Thymus (tissue), 11 donors: ENCODE results near the gene FRMPD2. TPM values are rescaled to one million over a fixed set of nuclear protein-coding genes. Genes with fewer than 3 reads are reported as not detected.
"Not testable (repeated sequence)": the region's sequence is repeated elsewhere in the genome, so short reads cannot be mapped to it uniquely, and the experiment has no call there.

Experiments
- DNase-seq, 9 donors: peaks; one replicate each; pipeline ENCODE4 v3.0.0-alpha.2; 2013; ENCODE audit warnings: low spot score in 9 of 9, low read depth in 6 of 9, missing footprints in 1 of 9
- H3K27ac ChIP-seq, 2 donors: one replicate each; pipeline ENCODE4 v1.5.1; 2013; ENCODE audit warnings: control low read depth in 1 of 2, low read depth in 1 of 2, low read length in 1 of 2, mild to moderate bottlenecking in 1 of 2, moderate library complexity in 1 of 2
- H3K27me3 ChIP-seq, 2 donors: one replicate each; pipeline ENCODE4 v1.5.1; 2013; ENCODE audit warnings: low read length in 1 of 2; ENCODE audit not compliant: control insufficient read depth in 2 of 2, insufficient read depth in 1 of 2
- H3K36me3 ChIP-seq, 2 donors: one replicate each; pipeline ENCODE4 v1.5.1; 2013; ENCODE audit warnings: low read length in 1 of 2, mild to moderate bottlenecking in 1 of 2, moderate library complexity in 1 of 2; ENCODE audit not compliant: control insufficient read depth in 2 of 2, insufficient read depth in 2 of 2
- H3K4me1 ChIP-seq, 2 donors: one replicate each; pipeline ENCODE4 v1.5.1; 2013; ENCODE audit warnings: low read length in 2 of 2; ENCODE audit not compliant: control insufficient read depth in 2 of 2, insufficient read depth in 2 of 2
- H3K4me3 ChIP-seq, 2 donors: one replicate each; pipeline ENCODE4 v1.5.1; 2013; ENCODE audit warnings: low read length in 2 of 2, control low read depth in 1 of 2, mild to moderate bottlenecking in 1 of 2
- H3K9me3 ChIP-seq, 2 donors: one replicate each; pipeline ENCODE4 v1.5.1; 2013; ENCODE audit warnings: low read length in 1 of 2, mild to moderate bottlenecking in 1 of 2; ENCODE audit not compliant: control insufficient read depth in 2 of 2, insufficient read depth in 1 of 2
- WGBS: extraction: QIAGEN DNeasy Blood & Tissue Kit; methylation state at CpG from one replicate; pipeline ENCODE4 v1.1.7; 2013; 5-methylcytosine and 5-hydroxymethylcytosine counted together
- polyA plus RNA-seq: library from polyadenylated mRNA; stranded (reverse); fragments of 200-250 nt; gene quantifications from one replicate; pipeline ENCODE4 v1.2.3, GENCODE V29; 2013
- total RNA-seq: library from RNA; stranded (reverse); fragments of 120-200 nt; gene quantifications from one replicate; pipeline ENCODE4 v1.2.4, GENCODE V29; 2013
- donor health status: healthy.

FRMPD2 gene
- total and polyA plus RNA-seq, 2 donors = 0.27 to 0.38 TPM

DNA sequence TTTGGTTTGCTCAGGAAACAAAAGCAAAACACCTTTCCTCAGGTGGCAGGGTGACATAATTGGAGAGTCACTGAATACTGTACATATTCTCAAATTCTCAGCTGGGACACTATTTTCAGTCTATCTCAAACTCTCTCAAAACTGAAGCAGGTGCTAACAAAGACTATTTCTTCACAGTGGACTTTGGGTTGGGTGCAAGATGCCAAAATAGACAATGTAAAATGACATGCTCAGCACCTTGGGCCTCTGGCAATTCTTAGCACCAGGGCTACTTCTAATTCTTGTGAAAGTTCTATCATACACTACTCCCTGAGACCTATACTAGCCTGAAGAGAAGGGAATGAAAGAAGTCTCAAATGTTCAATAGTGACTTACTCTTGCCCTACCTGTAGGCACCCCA lies 151.9 kb downstream of the FRMPD2 start:
- H3K4me3 ChIP-seq, H3K4me1 ChIP-seq, H3K36me3 ChIP-seq, H3K9me3 ChIP-seq, H3K27ac ChIP-seq, H3K27me3 ChIP-seq, DNase-seq: not testable (repeated sequence)

DNA sequence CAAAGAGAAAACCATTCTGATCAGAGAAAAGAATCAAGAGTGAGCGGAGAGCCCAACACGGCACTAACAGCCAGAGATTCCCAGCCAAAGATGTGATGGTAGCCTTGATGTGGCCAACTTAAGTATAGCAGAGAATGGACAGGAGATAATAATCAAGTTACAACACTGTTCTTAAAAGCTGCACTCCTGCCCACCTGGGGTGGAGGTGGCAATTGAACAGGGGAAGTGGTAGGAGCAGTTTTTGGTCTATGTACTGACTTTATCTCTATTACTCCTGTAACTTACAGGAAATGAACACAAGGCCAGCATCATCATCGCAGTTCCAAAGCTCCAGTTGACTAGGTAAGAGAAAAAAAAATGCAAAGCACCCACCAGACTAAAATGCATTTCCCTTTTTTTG lies 164.2 kb downstream of the FRMPD2 start:
- not testable (repeated sequence) for H3K27me3 ChIP-seq, H3K27ac ChIP-seq, H3K4me1 ChIP-seq, H3K36me3 ChIP-seq, H3K9me3 ChIP-seq, H3K4me3 ChIP-seq, DNase-seq
- WGBS = no CpG with 5 or more reads among the region's 3 CpGs

Other genes with a start within 250 kb of the FRMPD2 start
- gene MAPK8, start 32.0 kb upstream of the FRMPD2 start, total RNA-seq = 62.1 TPM
- gene MAPK8, start 32.0 kb upstream of the FRMPD2 start, polyA plus RNA-seq = 22.6 TPM